ENCODE results near the gene PFDN1.

DNA sequence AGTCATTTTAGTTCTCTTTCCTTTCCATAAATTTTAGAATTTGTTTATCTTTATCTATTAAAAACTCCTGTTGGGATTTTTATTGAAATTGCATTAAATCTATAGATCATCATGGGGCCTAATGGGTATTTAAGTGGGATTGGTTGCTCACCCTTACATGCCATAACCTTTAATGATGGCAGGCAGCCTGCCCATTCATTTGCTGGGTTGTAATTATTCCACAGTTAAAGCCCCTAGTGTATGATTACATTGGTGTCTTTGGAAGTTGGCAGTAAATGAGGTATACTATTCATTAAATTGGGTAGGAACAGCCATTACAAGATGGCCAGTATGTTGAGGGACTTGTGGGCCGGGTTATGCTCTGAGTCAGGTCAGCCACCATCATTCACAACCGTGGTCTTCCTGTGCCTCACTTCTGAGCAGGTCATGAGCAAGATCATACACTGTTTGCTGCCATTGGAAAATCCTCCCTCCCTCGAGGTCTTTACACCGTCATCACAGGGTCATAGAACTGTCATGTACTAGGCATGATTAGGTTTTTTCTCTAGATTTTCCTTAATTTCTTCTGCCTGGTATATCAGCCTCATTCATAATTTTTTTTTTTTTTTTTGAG, 68.4 kb downstream of the PFDN1 start:
- TF ChIP-seq EZH2 (IDR thresholded peaks at IDR 0.05) (no peak), POLR2AphosphoS5 (IDR thresholded peaks at IDR 0.05; ENCODE audit: borderline replicate concordance, low read depth, low read length) (no peak), FOXP2 (optimal IDR thresholded peaks at IDR 0.05; ENCODE audit: control extremely low read depth, extremely low read length, insufficient read depth) (no peak)
